Jurkat, Clone E6-1 (cell line): ENCODE data around the gene UBB.

ENCODE experiments used
- DNase-seq: peaks from one replicate; pipeline ENCODE4 v3.0.0-alpha.2; 2011; ENCODE audit warnings: low read depth, low spot score
- H3K4me3 ChIP-seq: 2 replicates; pipeline ENCODE4 v1.5.1; 2011; ENCODE audit warnings: mild to moderate bottlenecking, low read length, control low read depth, moderate library complexity

Gene UBB

DNA sequence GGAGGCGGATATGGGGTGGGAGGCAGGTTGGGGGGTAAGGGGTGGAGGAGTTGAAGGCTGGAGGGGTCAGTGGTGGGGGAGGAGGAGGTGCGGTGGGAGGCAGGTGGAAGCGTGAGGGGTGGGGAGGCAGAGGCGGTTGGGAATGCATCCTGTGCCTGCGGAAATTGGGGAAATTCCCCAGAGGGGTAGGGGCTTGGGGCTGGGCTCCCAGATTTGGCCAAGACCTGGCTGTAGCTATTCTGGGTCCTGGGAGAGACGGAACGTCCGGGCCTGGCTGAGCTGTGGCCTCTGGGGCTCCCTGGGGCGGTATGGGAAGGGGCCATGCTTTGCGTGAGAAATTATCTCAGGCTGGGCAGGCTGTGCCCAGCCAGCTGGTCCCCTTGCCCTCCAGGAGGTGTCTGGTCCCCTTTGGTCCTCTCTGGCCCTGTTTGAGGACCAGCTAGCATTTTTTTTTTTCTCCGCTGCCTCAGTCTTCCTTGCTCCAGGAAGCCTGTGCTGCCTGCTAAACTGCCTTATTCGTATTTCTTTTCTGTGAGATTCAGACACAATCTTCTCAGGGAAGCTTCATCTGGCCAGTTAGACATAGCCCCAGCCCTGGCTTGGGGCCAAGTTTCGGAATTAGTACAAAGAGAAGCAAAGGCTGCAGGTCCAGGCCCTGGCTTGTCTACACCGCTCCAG lies 27.2 kb downstream of the UBB start:
- no peak overlapping the region for H3K4me3 ChIP-seq
- DNase-seq = no peak

DNA sequence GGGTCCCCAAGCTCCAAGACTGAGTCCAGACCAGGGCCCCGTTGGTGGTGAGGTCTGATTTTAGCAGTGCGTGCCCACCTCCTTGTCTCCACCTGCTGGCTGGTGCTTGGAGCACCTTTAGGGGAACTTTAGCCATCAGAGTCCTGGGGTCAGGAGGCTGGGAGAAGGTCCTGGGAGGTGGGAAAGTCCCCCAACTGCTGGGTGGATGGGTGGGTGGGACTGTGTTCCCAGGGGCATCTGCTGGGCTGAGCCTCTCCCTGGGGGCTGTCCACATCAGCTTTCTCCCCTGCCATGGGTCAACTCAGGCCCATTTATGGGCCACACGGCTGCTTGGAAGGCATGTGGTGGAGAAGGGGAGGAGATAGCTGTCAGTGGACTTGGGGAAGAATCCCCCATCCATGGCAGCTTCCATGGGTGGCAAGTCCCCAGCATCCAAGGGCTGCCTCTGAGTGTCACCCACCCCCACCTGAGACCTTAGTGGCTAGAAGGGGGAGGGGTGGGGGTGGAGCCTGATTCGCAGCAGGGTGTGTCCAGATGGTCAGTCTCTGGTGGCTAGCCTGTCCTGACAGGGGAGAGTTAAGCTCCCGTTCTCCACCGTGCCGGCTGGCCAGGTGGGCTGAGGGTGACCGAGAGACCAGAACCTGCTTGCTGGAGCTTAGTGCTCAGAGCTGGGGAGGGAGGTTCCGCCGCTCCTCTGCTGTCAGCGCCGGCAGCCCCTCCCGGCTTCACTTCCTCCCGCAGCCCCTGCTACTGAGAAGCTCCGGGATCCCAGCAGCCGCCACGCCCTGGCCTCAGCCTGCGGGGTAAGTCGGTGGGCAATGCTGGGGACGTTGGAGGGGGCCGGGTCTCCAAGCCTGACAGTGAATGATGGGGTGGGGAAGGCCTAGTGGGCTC lies 34.4 kb downstream of the UBB start, which contains the start of gene TRPV2:
Gene TRPV2, plus strand, starts transcription at position 541 of the 894 bp plus-strand sequence. CDS start 2,098 bp downstream, outside the sequence.
- DNase-seq = no peak
- peak within 1 kb of the TSS; percentile 90 for H3K4me3 ChIP-seq

DNA sequence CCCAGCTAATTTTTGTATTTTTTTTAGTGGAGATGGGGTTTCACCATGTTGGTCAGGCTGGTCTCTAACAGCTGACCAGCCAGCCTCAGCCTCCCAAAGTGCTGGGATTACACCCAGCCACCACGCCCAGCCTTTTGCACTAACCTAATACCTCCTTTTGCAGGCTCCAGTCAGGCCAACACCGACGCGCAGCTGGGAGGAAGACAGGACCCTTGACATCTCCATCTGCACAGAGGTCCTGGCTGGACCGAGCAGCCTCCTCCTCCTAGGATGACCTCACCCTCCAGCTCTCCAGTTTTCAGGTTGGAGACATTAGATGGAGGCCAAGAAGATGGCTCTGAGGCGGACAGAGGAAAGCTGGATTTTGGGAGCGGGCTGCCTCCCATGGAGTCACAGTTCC lies 36.5 kb downstream of the UBB start:
- no peak for DNase-seq
- H3K4me3 ChIP-seq = no peak overlapping the region

DNA sequence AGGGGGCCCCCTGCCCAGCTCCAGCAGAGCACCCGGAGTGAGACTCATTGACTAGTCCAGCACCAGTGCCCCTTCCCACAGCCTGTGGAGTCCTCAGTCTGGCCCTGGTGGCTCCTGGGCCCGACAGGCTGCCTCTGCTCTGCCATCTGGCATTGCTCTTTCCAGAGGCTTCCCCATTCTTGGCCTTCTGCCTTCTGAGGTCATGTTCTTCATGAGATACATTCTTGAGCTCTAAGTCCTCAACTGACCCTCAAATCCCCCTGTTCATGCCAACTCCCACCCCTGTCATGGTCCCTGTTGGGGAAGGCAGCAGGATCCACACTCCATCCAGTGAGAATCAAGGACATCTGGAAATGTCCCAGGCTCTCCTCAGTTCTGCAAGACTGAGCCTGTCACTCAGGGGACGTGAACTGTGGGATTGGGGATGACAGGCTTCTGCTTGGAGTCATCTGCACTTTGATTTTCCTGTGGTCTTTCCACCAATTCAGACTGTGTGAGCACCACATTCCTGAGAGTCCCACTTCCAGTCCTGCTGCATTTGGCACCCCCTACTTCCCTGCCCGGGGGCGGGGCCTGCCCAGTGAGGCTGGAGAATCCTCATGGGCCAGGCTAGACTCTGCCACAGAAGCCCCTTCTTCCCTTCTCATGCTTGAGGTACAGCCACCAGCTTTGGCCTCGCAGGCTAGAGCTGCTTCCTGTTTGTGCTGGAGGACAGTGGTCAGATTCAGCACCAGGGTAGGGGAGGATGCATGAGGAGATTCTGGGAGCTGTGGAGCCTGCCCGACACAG lies 37.2 kb downstream of the UBB start:
- no peak for DNase-seq
- H3K4me3 ChIP-seq = no peak overlapping the region

DNA sequence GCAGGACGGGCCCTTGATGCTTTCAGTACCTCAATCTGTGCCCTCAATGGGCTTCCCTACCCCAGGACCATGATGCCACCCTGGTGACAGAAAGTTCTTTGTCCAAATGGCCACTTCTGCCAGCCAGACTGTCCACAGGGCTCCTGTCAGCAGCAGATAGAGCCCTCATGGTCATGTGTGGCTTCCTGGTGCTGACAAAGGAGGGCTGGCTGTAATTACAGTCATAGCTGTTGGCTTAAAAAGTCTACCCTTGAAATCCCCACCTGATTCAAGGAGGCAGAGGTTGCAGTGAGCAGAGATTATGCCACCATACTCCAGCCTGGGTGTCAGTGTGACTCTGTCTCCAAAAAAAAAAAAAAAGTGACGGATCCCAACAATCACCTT lies 37.8 kb downstream of the UBB start:
- H3K4me3 ChIP-seq = no peak overlapping the region

DNA sequence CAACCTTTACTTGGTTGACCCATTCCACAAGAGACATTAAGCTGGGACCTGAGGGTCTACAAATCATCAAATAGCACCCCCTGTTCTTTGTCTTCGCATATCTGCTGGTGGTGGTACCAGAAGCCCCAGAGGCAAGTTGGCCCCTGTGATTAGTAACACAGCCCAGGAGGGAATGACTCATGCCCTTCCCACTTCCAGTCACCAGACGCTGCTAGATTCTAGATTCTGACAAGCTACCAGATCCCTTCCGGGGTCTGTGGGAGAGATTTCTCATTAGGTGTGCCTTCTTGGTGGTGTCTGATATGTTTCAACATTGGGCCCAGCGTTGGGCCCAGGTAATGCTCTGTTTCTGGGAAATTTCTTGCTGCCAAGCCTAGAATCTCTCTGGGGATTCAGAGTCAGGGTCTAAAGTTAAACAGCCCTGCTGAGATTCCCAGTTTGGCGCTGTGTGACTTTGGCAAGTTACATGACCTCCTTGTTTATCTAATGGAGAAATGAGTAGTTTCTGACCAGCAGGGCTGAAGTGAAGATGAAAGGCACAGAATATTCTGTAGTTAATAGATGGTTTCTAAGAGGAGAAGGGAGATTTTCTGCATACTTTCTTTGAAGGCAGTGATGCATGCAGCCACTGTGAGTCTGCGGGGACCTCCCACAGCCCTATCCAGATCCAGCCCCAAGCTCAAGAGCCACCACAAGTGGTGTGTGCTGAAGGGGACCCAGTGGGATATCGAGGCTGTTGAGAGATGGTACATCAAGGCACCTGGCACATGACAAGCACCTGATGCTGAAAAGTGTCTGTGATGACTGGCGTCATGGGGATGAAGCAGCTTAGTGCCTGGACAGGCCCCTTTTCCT lies 38.4 kb downstream of the UBB start:
- DNase-seq = no peak
- no peak overlapping the region for H3K4me3 ChIP-seq

More for the DNA sequence above, 37.8 kb downstream of the UBB start:
- no peak for DNase-seq

DNA sequence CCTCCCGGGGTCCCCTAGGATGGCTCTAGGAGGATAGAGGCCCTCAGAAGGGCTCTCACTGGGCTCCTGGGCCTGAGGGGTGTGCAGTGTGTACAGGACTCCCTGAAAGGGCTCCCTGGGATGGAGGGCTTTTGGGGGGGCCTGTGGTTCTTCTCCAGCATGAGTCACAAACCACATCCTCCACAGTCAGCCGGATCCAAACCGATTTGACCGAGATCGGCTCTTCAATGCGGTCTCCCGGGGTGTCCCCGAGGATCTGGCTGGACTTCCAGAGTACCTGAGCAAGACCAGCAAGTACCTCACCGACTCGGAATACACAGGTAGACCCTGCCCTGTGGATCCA lies 39.0 kb downstream of the UBB start:
- H3K4me3 ChIP-seq = no peak overlapping the region
- DNase-seq = no peak

DNA sequence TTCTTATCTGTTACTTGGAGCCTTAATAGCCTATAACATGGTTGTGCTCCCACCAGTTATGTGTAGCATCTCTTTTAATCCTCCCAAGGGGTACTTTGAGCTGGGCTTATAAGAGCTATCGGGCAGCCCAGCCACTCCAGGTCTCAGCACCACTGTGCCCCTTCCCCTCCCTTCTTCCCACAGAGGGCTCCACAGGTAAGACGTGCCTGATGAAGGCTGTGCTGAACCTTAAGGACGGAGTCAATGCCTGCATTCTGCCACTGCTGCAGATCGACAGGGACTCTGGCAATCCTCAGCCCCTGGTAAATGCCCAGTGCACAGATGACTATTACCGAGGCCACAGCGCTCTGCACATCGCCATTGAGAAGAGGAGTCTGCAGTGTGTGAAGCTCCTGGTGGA lies 41.5 kb downstream of the UBB start:
- no peak overlapping the region for H3K4me3 ChIP-seq
- DNase-seq = no peak

DNA sequence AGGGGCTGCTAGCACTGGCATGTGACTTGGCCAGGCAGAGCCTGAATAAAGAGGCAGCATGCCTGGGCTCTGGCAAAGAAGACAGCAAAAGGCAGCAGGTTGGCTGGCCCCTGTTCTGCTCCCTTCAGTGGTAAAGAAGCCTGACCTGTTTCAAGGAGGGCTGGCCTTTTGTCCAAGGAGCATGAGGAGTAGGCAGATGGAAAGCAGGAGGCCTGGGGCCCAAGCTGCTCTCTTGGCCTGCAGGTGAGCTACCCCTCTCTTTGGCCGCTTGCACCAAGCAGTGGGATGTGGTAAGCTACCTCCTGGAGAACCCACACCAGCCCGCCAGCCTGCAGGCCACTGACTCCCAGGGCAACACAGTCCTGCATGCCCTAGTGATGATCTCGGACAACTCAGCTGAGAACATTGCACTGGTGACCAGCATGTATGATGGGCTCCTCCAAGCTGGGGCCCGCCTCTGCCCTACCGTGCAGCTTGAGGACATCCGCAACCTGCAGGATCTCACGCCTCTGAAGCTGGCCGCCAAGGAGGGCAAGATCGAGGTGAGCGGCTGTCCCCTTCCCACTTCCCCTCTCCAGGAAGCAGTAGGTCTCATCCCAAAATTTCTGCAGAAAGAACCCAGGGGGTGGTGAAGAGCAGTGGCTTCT lies 42.5 kb downstream of the UBB start:
- H3K4me3 ChIP-seq = no peak overlapping the region
- DNase-seq = no peak

DNA sequence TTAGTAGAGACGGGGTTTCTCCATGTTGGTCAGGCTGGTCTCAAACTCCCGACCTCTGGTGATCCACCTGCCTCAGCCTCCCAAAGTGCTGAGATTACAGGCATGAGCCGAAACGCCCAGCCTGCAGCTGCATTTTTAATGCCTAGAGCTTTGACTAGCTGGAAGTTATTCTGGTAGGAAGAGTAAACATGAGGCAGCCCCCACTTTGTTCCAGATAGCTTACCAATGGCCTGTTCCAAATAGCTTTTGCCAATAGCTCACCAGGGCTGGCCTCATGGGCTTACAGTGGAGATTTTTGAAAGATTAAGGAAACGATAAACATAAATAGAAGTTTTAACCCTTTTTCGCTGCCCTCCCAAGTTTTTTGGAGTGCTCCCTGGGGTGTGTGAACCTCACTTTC lies 44.3 kb downstream of the UBB start:
- H3K4me3 ChIP-seq = no peak overlapping the region
- no peak for DNase-seq

DNA sequence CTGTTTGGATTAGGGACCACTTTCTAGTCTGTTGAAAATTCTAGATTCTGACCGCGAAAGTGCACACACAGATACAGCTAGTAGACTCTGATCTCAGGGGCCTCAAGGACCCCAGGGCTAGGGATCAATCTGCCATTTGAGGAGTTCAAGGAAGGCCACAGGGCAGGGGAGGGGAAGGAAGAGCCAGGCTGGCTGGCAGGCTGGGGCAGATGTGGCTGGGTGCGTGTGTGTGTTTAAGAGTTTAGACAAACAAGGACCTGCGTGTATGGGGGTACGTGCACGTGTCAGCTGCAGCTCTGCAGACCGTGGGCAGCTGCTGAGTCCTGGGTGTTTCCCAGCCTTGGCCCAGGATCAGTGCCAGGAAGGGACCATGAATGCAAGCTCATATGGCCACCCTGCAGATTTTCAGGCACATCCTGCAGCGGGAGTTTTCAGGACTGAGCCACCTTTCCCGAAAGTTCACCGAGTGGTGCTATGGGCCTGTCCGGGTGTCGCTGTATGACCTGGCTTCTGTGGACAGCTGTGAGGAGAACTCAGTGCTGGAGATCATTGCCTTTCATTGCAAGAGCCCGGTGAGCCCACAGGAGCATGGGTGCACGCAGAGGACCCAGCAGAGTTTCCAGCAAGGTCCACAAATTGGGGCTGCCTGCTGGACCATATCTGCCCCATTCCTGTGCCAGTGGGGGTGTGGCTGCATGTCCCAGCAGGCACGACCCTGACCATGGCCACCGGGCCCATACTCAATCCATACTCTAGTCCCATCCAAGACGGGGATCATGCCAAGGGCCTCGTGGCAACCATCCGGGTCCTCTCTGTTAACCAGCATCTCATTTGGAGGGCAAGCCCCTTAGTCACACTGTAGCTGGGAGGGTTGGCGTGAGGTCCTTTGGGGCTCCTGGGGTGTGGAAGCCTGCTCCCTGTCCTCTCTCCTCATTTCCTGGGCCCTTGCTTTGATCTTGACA lies 45.1 kb downstream of the UBB start:
- DNase-seq = no peak
- H3K4me3 ChIP-seq = no peak overlapping the region

DNA sequence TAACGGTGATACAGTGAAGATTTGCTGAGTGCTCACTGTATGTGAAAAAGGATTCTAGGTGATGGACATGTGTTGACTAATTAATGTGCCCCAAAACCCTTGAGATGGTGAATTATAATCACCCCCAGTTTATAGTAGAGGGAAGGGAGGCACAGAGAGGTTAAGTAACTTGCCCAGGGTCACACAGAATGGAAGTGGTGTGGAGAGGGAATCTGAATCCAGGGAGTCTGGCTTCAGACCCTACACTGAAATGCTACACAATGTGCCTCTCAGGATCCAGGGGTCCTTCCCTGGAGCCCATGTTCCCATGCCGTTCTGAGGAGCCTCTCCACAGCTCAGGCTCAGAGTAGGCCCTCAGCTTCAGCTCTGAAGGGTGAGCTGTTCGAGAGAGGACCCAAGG lies 46.1 kb downstream of the UBB start:
- DNase-seq = no peak
- no peak overlapping the region for H3K4me3 ChIP-seq

DNA sequence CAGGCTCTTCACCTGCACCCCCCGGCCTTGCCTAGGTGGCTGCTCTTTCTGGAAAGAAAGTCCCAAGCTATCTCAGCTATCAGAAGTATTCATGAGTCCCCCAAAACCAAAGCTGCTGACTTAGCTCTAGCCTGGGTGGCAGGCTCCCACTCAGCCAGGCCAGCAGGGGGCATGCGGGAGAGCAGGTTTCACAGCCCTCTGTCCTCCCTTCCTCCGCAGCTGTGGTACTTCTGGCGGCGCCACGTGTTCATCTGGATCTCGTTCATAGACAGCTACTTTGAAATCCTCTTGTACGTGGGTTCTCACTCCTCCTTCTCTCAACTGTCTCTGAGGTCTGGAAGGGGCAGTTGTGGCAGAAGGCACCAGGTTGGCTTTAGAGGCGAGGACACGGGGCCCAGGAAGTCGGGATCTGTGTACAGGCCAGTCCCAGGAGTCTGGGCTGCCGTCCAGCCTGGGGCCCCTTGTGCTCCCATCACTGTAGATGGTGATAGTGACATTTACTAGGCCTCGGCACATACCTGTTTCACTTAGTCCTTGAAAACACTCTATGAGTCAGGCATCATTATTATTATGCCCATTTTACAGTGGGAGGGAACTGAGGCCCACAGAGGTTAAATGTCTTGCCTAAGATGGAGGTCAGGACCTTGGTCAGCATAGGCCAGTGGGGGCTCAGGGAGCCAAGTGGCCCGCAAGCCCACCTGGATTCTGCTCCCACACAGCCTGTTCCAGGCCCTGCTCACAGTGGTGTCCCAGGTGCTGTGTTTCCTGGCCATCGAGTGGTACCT lies 47.4 kb downstream of the UBB start:
- DNase-seq = peak; percentile 73
- H3K4me3 ChIP-seq = no peak overlapping the region

DNA sequence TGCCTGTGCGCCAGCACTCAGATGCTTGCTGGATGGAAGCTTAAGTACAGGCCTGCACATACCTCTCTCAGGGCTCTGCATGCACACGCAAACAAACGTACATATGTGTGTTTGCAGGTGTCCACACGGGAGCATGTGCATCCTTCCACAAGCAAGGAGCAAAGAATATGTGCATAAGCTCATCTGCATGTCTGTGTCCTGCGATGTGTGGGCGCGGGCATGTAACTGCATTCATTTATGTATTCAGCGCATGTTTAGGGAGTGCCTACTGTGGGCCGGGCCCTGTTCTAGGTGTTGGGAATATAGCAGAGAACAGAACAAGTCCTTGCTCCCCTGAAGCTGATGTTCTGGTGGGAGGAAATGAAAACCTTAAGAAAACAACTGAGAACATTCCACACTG lies 48.2 kb downstream of the UBB start:
- DNase-seq = no peak

DNA sequence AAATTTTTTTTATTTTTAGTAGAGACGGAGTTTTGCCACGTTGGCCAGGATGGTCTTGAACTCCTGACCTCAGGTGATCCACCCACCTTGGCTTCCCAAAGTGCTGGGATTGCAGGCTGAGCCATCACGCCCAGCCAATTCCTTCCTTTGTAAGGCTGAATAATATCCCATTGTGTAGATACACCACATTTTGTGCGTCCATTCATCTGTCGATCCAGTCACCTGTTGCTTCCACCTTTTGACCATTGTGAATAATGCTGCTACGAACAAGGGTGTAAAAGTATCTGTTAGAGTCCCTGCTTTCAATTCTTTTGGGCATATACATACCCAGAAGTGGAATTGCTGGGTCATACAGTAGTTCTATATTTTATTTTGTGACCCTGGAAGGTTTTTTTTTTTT lies 49.8 kb downstream of the UBB start:
- DNase-seq = no peak
- no peak overlapping the region for H3K4me3 ChIP-seq

More for the DNA sequence above, 48.2 kb downstream of the UBB start:
- no peak overlapping the region for H3K4me3 ChIP-seq

DNA sequence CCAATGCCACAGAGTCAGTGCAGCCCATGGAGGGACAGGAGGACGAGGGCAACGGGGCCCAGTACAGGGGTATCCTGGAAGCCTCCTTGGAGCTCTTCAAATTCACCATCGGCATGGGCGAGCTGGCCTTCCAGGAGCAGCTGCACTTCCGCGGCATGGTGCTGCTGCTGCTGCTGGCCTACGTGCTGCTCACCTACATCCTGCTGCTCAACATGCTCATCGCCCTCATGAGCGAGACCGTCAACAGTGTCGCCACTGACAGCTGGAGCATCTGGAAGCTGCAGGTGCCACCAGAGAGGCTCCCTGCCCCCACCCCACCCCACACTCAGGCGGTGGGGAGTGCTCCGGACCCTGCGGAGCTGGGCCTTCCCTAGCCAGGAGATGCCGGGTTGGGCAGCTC lies 51.1 kb downstream of the UBB start:
- no peak overlapping the region for H3K4me3 ChIP-seq
- DNase-seq = no peak
